ENCODE measurements around the gene FOXL2NB. TPM values are rescaled to one million over a fixed set of nuclear protein-coding genes. Genes with fewer than 3 reads are reported as not detected.

The FOXL2NB gene
- total RNA-seq, 2 experiments from 2014 or later = not detected

DNA sequence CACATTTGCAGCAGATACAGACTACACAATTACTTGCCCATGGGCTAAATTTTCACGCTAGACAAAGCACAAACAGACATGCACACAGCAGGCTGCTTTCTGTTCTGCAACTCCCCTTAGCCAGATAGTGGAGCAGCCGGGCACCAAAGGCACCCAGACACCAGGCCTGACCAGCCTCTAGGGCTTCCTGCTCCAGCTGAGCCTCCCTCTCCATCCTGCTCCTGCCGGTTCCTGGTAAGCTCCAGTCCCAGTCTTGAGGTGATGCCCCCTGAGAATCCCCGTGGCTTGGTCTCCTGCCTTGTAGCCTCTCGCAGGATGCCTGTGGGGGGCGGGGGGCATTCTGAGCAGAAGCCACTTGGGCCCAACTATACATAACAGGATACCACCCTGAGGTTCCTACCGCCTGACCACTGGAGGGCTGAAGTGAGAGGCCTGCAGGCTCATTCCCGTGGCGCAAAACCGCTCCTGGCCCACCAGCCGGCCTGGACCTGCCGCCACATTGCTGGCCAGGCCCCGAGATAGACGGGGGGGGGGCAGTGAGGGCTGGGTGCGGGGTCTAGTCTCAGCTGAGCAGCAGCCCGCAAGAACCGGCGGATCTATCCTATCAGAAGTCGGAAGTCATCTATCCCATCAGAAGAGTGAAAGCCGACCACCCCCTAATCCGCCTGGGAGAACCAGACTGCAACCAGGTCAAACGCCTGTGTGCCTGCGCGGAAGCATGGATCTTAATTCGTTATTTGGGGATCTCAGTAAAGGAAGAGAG is 4.0 kb upstream of the FOXL2NB start:
- H3K27me3 Mint-ChIP-seq = peaks cover 88% of the 10 kb centered on the region
- no peak overlapping the region for H3K27ac Mint-ChIP-seq
- ChIA-PET CTCF (interaction anchor here (0.6 kb wide), 1 partner anchor 18 kb away, joined by 3 read pairs; no protein-coding TSS in a partner anchor), POLR2A (no interaction called here)
- no peaks in the 10 kb centered on the region for H3K36me3 Mint-ChIP-seq (ENCODE audit: low read depth)
- H3K4me3 Mint-ChIP-seq = no peak overlapping the region
- H3K4me1 Mint-ChIP-seq = peaks cover 30% of the 10 kb centered on the region
- DNase-seq = no peak
- H3K9me3 Mint-ChIP-seq = no peaks in the 10 kb centered on the region

DNA sequence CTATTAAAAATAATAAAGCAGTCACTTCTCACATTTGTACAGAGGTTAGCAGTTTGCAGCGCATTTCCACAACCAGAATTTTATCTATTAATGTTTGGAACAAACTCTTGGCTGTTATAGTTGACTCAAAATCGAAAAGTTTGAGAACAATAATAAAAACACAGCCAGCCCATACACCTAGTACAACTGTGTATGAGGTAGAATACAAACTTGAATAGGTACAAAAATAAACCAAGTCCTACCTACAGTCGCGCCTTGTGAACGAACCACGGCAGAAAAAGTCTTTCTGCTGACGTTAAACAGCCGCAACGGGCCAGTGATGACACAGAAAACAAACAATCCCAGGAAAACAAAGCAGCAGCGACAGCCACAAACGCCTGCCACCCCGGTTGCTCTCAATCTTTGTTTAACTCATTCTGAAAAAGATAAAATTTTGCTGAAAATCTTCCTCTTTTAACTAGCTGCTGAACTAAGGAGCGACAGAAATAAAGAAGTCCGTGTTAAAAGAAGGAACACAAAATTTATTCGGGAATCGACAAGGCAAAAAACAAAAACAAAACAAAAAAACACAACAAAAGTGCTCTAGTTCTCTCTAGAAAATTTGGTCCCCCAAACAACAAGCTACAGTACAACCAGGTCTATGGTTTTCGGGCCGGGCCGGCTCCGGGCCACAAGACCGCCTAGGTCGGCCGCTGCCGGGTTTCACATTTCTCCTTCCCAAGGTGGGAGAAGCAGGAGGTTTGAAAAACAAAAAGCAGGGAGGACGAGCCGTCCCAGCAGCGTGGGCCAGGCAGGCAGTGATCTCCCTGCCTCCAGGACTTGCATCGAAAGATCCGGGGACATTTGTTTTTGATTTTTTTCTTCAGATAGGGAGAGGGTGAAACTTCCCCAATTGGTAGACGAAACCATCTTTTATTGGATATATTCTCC is 3.0 kb upstream of the FOXL2NB start:
- H3K4me1 Mint-ChIP-seq = peaks cover 25% of the 10 kb centered on the region
- CTCF ChIA-PET = interaction anchor here (0.6 to 1.1 kb wide), 3 partner anchors 19 to 385 kb away, joined by 3 to 4 read pairs (median 3); partner anchors contain the start of gene CEP70
- DNase-seq = no peak
- H3K27ac Mint-ChIP-seq = peak overlapping the region; percentile 31
- H3K36me3 Mint-ChIP-seq (ENCODE audit: low read depth) = no peaks in the 10 kb centered on the region
- POLR2A ChIA-PET = no interaction called here
- H3K27me3 Mint-ChIP-seq = peaks cover 90% of the 10 kb centered on the region
- H3K4me3 Mint-ChIP-seq = peak overlapping the region; percentile 5
- H3K9me3 Mint-ChIP-seq = no peaks in the 10 kb centered on the region

DNA sequence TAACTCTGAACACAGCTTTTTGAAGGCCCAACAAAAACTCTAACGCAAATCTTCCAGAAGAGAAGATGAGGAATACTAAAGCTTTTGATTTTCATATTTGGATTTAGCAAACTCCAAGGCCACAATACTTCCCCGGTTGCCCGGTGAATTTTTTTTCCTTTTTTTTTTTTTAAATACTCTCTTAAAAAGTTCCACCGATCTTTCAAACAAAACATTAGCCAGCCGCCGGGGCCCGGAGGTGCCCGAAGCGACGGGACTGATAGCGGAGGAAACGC is 2.4 kb upstream of the FOXL2NB start:
- Mint-ChIP-seq H3K36me3 (ENCODE audit: low read depth) (no peaks in the 10 kb centered on the region), H3K27me3 (peaks cover 91% of the 10 kb centered on the region), H3K4me3 (peak overlapping the region; percentile 5), H3K4me1 (peaks cover 31% of the 10 kb centered on the region), H3K27ac (no peak overlapping the region), H3K9me3 (no peaks in the 10 kb centered on the region)
- ChIA-PET POLR2A (no interaction called here), CTCF (interaction anchor here (1.0 to 1.1 kb wide), 2 partner anchors 350 to 384 kb away, joined by 3 to 4 read pairs; partner anchors contain the start of gene CEP70)
- DNase-seq = no peak

DNA sequence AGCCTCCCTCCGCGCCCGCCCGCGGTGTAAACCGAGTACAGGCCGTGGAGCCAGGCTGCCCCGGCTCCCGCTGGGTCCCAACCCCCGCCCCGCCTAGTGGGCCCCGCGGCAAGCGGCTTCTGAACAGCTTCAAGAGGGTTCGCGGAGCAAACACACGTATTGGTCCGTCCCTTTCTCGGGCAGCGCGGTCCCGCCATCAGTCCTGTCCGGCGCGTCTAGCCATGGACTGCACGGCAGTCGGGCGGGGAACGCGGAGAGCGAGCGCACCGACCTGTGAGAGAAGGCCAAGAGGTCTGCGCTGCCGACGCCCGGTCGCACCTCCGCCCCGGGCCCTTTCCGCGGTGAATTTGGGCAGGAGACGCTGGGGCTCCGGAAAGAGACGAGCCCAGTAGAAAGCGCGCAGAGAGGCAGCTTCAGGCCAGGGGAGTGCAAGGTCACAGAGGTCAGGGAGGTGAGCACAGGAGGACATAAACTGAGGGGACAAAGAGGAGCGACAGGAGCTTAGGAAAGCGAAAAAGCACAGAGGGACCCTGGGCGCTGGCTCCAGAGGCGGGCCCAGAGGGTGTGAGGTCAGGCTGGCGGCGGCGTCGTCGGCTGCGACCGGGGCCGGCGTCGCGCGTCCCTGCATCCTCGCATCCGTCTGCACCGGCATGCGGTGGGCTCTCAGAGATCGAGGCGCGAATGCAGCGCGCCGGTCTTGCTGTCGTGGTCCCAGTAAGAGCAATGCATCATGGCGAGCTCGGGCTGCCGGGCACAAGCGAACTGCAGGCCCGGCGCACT is 1.9 kb upstream of the FOXL2NB start:
- CTCF ChIA-PET = interaction anchor here (1.0 to 1.1 kb wide), 3 partner anchors 9 to 384 kb away, joined by 3 to 6 read pairs (median 4); partner anchors contain the start of gene CEP70
- Mint-ChIP-seq H3K4me3 (peak overlapping the region; percentile 73), H3K9me3 (no peaks in the 10 kb centered on the region), H3K4me1 (peaks cover 31% of the 10 kb centered on the region), H3K36me3 (ENCODE audit: low read depth) (no peaks in the 10 kb centered on the region), H3K27me3 (peaks cover 88% of the 10 kb centered on the region), H3K27ac (peak overlapping the region; percentile 75)
- POLR2A ChIA-PET = no interaction called here
- DNase-seq = no peak

DNA sequence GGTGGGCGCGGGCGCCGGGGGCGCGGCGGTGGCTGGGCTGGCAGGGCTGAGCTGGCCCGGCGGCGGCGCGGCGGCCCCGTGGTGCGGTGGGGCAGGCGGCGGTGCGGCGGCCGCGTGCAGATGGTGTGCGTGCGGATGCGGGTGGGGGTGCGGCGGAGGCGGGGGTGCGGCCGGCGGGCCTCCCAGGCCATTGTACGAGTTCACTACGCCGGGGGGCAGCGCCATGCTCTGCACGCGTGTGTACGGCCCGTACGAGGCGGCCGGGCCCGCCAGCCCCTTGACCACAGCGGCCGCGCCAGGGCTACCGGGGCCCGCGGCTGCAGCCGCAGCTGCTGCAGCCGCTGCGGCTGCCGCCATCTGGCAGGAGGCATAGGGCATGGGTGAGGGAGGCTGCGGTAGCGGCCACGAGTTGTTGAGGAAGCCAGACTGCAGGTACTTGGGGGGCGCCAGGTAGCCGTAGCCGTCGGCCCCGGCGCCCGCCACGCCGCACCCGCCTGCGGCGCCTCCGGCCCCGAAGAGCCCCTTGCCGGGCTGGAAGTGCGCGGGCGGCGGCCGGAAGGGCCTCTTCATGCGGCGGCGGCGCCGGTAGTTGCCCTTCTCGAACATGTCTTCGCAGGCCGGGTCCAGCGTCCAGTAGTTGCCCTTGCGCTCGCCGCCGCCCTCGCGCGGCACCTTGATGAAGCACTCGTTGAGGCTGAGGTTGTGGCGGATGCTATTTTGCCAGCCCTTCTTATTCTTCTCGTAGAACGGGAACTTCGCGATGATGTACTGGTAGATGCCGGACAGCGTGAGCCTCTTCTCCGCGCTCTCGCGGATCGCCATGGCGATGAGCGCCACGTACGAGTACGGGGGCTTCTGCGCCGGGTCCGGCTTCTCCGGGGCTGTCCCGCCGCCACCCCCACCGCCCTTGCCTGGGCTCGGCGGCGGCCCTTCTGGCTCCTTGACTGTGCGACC is 1.0 kb upstream of the FOXL2NB start:
- no peak overlapping the region for H3K27ac Mint-ChIP-seq
- H3K27me3 Mint-ChIP-seq = peaks cover 88% of the 10 kb centered on the region
- POLR2A ChIA-PET = no interaction called here
- CTCF ChIA-PET = interaction anchor here (1.0 to 1.3 kb wide), 3 partner anchors 10 to 30 kb away, joined by 6 to 7 read pairs (median 6); no protein-coding TSS in a partner anchor
- H3K4me3 Mint-ChIP-seq = peak overlapping the region; percentile 41
- H3K9me3 Mint-ChIP-seq = no peaks in the 10 kb centered on the region
- peaks cover 37% of the 10 kb centered on the region for H3K4me1 Mint-ChIP-seq
- peak; percentile 20 for DNase-seq
- H3K36me3 Mint-ChIP-seq (ENCODE audit: low read depth) = no peaks in the 10 kb centered on the region

DNA sequence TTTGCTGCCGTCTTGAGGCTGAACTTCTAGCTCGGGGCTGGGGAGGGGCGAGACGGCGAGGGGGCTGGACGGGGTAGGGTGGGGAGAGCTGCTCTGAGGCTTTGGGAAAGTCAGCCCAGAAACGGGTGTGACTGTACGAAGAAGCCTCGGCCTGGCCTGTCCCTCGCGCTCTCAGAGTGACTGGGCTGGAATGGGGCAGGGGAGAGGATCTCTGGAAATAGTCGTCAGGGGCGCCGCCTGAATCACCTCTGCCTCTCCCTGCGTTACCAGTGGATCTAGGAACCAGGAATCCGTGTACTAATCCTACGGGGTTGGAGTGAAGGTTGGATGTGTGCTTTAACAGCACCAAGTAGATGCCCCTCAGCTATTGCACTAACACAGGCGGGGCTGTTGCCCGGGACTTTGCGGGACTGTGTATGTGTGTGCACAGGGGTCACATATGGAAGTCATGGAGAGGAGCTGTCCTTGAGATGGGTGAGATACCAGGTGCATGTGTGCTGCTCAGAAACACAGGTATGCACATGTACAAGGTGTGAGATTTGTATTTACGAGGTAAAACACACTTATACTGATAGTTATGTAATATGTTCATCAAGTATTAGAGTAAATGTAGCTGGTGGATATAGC is 591 bp downstream of the FOXL2NB start:
- ChIA-PET CTCF (interaction anchor here (0.6 to 2.3 kb wide), 3 partner anchors 11 to 734 kb away, joined by 4 to 12 read pairs (median 6); no protein-coding TSS in a partner anchor), POLR2A (no interaction called here)
- H3K4me3 Mint-ChIP-seq = no peak overlapping the region
- H3K36me3 Mint-ChIP-seq (ENCODE audit: low read depth) = no peaks in the 10 kb centered on the region
- peaks cover 84% of the 10 kb centered on the region for H3K27me3 Mint-ChIP-seq
- H3K9me3 Mint-ChIP-seq = no peaks in the 10 kb centered on the region
- H3K4me1 Mint-ChIP-seq = peaks cover 37% of the 10 kb centered on the region
- no peak for DNase-seq
- H3K27ac Mint-ChIP-seq = no peak overlapping the region

DNA sequence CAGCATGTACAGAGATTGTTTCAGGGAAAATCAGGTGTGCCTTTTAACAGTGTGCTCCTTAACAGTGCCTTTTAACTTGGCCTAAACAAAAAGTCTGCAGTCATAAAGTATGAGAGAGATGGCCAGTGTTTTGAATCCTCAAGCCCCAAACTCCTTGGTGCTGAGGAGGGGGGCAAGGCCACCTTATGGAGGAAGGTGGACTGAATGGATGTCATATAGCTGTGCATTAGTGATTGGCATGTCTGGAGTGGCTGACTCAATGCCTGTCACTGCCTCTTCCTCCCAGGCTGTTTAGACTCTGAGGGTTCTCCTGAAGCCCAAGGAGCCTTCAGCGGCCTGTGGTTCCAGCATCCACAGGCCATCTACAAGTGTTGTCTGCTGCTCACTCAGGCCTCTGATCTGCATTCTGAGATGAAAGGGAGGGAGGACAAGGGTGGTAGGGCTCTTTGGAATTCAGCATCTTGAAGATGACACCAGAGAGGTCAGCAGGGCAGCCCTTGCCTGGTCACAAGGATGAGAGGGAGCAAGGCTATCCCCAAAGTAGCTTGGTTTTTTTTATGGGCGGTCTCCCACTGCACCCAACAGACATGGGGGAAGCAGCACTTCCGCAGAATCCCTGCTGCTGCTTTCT is 1.5 kb downstream of the FOXL2NB start:
- Mint-ChIP-seq H3K27me3 (peaks cover 80% of the 10 kb centered on the region), H3K4me3 (no peak overlapping the region), H3K9me3 (no peaks in the 10 kb centered on the region), H3K36me3 (ENCODE audit: low read depth) (no peaks in the 10 kb centered on the region), H3K4me1 (peaks cover 35% of the 10 kb centered on the region), H3K27ac (no peak overlapping the region)
- ChIA-PET CTCF (interaction anchor here (2.3 kb wide), 1 partner anchor 12 kb away, joined by 12 read pairs; no protein-coding TSS in a partner anchor), POLR2A (no interaction called here)
- DNase-seq = no peak

DNA sequence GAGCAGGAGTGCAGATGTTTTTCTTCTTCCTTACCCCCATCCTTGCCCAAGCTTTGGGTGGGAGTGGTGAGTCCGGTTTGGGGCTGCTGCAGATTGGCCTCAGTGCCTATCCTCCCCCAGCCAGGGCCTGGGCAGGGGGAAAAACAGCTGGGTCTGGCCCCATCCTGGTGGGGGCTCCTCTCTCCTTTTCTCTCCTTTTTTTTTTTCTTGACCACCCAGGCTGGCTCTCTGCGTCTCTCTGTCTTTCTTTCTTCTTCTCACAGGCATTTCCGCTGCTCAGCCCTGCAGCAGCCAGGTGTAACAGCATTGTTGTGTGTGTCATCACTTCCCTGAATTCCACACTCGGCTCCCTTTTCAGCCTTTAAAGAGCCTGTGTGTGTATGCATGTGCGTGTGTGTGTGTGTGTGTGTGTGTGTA is 2.0 kb downstream of the FOXL2NB start:
- peaks cover 75% of the 10 kb centered on the region for H3K27me3 Mint-ChIP-seq
- H3K4me1 Mint-ChIP-seq = peaks cover 31% of the 10 kb centered on the region
- no peak for DNase-seq

DNA sequence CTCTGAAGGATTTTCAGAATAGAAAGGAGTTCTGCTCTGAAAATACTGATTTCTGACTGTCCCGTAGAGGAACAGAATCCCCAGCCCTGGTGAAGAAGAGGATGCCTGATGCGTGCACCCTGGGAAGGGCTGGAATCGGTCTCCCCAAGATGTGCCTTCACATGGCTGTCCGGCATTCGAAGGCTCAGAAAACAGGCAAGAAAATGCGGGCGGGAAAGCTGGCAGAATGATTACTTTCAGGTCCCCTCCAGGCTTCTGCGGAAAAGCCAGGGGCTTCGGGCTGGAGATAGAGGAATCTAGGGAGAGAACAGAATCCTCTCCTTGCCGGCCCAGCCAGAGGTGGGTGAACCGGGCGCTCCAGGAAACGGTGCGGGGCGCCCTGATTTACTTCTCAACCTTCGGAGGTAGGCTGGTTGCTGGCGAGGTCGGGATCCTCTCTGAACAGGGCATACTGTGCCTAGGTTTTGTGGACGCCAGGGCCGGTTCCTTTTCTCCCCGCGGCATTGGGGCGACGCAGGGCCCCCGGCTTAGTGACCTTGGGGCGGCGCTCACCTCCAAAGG is 2.5 kb downstream of the FOXL2NB start:
- Mint-ChIP-seq H3K27ac (no peak overlapping the region), H3K4me1 (peaks cover 26% of the 10 kb centered on the region), H3K4me3 (no peak overlapping the region), H3K27me3 (peaks cover 70% of the 10 kb centered on the region), H3K9me3 (no peaks in the 10 kb centered on the region), H3K36me3 (ENCODE audit: low read depth) (no peaks in the 10 kb centered on the region)
- CTCF ChIA-PET = interaction anchor here (1.6 to 2.5 kb wide), 3 partner anchors 13 to 17 kb away, joined by 6 to 12 read pairs (median 12); no protein-coding TSS in a partner anchor
- no peak for DNase-seq
- POLR2A ChIA-PET = no interaction called here

More for the DNA sequence above, 2.0 kb downstream of the FOXL2NB start:
- Mint-ChIP-seq H3K36me3 (ENCODE audit: low read depth) (no peaks in the 10 kb centered on the region), H3K9me3 (no peaks in the 10 kb centered on the region), H3K27ac (no peak overlapping the region), H3K4me3 (no peak overlapping the region)
- ChIA-PET POLR2A (no interaction called here), CTCF (interaction anchor here (2.3 kb wide), 1 partner anchor 12 kb away, joined by 12 read pairs; no protein-coding TSS in a partner anchor)

DNA sequence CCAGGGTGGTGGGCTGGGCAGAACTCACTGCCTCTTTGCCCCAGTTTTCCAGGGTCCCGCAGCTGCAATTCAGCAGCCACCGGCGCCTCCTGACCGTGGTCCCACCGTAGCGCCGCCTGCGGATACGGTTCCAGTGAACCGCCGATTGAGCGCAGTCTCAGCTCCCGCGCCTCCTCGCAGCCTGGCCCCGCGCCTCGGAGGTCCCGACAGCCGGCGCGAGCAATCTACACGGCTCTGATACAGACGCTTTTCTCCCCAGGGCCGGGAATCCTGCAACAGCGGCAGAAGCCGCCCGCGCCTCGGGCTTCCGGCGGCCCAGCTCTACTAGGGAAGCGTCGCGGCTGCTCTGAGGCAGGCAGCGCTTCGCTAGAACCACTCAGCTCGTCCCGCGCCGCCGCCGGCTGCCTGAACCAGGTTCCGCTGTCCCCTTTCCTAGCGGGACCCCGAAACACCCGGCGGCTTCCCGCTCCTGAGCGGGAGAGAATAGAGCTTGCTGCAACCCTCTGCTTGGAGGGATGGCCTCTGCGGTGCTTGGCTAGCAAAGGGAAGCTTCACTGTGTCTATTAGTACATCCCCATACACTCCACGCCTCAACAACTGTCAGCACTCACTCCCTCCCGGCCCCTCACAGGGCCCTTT is 3.1 kb downstream of the FOXL2NB start:
- Mint-ChIP-seq H3K4me3 (peak overlapping the region; percentile 22), H3K27me3 (peaks cover 67% of the 10 kb centered on the region), H3K27ac (no peak overlapping the region), H3K4me1 (peaks cover 23% of the 10 kb centered on the region), H3K36me3 (ENCODE audit: low read depth) (no peaks in the 10 kb centered on the region), H3K9me3 (no peaks in the 10 kb centered on the region)
- DNase-seq = peak; percentile 26
- ChIA-PET POLR2A (no interaction called here), CTCF (interaction anchor here (1.6 to 2.5 kb wide), 2 partner anchors 14 to 18 kb away, joined by 6 to 12 read pairs; no protein-coding TSS in a partner anchor)
